Activated CD4-positive, alpha-beta T cell treated with anti-CD3 and anti-CD28 coated beads for 24 hours (primary cell): Measurements from ENCODE around the gene PPIG.
"Not testable (repeated sequence)": the region's sequence is repeated elsewhere in the genome, so short reads cannot be mapped to it uniquely, and the experiment has no call there.

Experiments used
- DNase-seq, 2 donors: peaks; one replicate each; pipeline ENCODE4 v3.0.0-alpha.2; 2020; ENCODE audit warnings: low read depth in 2 of 2

The PPIG gene

DNA sequence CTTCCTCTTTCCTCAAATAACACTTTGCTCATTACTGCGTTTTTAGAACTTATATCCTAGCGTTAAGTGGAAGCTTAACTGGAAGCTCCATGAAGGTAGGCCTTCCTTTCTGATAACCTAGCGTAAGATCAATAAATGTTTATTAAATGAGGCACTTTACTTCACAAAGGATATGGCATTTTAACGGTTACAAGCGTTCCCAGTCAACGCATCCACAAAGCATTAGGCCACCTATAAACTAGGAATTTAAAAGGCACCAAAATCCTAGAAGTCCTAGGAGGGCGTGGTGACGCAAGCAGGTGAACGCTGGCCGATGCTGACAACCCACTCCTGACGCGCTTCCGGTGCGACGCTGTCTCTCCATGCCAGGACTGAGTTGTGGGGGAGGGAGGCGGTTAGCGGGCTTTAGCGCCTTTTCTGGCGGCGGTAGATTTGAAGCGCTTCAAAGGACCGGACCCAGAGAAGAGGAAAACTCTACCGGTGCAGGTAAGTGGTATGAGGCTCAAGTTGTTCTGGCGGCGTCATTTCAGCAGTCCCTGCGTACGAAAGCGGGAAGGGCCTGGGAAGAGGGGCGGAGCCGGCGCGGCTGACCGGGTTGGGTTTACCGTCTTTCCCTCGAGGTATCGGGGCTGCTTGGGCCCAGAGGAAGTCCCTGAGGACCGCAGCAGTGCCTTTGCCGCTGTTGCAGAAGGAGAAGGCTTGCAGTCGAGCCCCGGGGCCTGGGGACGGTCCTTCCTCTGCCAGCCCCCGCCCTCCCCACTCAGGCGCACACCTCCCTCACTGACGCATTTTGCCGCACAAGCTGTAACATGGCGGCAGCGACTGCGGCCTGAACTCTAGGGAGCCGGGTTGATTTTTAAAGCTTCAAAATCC lies at the start of gene PPIG:
PPIG (plus strand) TSS at position 347 of the 873 bp plus-strand sequence. CDS start 19,691 bp downstream, outside the sequence.
- peak; percentile 71 to 81 for DNase-seq

DNA sequence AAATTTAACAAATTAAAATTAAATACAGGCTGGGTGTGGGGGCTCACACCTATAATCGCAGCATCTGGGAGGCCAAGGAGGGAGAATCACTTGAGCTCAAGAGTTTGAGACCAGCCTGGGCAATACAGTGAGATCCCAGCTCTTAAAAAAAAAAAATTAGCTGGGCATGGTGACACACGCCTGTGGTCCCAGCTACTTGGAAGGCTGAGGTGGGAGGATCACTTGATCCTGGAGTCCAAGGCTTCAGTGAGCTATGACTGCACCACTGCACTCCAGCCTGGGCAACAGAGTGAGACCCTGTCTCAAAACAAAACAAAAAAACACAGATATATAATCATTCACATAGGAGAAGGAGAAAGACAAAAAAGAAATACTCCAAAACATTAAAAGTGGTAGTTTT lies 44.7 kb upstream of the PPIG start:
- not testable (repeated sequence) for DNase-seq

DNA sequence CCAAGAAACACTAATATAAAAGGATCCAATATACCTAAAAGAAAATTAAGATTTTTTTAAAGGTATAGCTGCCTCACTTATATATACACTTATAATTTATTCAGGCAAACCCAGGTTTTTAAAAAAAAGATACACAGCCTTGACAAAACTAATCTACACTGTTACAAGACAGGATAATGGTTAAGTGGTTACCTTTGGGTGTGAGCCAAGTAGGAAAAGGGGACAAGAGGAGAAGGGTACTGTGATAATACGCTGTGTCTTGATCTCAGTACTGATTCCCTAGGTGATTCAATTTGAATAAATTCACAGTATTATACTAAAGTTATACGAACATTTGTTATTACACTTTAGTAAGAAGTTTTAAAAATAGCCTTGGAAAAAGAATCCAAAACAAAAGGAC lies 44.0 kb upstream of the PPIG start:
- DNase-seq, result no peak

DNA sequence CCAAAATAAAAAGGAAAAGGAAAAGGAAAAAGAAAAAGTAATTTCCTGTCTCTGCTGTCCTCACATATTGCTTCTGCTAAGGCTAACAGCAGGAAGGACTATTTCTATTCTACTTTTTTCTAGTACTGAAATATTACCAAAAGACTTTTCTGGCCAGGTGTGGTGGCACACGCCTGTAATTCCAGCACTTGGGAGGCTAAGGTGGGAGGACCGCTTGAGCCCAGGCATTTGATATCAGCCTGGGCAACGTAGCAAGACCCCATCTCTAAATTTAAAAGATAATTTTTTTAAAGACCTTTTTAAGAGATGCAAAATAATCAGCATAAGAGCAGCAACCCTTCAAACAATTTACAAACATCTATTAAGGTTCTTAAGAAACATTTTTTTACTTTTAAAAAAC lies 41.7 kb upstream of the PPIG start:
- no peak for DNase-seq

DNA sequence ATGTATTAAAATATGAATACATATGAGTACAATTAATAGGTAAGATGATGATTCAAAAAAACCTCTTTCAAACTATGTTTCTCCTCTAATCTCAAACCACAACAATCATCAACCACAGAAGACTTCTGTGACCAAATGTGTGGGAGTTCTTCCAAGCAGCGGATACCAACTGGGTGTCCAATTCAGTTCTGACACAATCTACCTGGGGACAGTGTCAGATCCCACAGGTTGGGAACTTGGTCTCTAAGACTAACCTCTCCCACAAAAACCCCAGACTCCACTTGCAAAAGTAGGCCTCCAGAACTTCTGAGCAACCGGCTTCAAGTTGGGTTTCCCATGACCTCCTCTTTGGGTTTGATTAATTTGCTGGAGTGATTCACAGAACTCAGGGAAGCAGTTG lies 37.4 kb upstream of the PPIG start:
- no peak for DNase-seq

DNA sequence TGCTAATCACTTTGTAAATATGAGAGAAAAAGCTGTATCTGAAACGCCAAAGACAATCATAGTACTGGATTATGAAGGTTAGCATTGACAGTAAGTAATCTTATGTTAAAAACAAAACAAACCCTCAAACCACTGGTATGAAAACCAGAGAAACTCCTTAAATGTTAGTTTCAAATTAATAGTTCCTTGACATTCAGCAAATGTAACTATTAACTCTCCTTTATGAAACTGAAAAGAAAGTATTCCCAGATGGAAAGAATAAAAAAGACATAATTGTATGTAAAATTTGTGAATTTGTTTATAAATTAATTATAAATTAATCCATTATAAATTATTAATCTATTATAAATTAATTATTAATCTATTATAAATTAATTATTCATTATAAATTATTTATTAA lies 22.8 kb upstream of the PPIG start:
- DNase-seq, result no peak

DNA sequence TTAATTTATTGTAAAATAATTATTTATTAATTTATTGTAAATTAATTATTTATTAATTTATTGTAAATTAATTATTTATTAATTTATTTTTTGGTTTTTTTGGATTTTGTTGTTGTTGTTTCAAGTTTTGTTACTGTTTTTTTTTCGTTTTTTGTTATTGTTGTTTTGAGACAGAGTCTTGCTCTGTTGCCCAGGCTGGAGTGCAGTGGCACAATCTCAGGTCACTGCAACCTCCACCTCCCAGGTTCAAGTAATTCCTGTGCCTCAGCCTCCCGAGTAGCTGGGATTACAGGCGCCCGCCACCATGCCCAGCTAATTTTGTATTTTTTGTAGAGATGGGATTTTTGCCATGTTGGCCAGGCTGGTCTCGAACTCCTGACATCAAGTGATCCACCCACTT lies 22.1 kb upstream of the PPIG start:
- DNase-seq, result not testable (repeated sequence)

DNA sequence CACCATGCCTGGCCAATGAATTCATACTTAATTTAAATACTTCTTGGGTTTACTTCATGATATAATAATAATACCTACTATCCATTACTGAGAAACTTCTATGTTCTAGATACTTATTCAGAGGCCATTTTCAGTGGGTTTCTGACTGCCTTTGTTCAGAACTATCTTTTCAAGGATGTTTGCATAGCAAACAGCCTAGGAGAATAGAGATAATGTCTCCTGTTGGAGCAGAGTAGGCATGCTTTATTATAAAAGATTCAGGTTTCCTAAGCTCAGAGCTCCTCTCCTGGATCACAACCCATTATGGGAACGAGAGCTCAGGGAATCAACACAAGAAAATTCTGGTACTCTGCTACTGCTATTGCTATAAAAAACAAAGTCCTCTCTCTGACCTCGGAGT lies 21.6 kb upstream of the PPIG start:
- DNase-seq, result no peak

DNA sequence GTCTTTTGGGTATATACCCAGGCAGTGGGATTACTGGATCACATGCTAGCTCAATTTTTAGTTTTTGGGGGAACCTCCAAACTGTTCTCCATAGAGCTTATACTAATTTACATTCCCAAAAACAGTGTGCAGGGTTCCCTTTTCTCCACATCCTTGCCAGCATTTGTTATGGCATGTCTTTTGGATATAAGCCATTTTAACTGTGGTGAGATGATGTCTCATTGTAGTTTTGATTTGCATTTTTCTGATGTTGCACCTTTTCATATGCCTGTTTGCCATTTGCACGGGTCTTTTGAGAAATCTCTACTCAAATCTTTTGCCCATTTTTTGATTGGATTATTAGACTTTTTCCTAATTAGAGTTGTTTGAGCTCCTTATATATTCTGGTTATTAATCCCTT lies 18.5 kb upstream of the PPIG start:
- DNase-seq, result no peak

DNA sequence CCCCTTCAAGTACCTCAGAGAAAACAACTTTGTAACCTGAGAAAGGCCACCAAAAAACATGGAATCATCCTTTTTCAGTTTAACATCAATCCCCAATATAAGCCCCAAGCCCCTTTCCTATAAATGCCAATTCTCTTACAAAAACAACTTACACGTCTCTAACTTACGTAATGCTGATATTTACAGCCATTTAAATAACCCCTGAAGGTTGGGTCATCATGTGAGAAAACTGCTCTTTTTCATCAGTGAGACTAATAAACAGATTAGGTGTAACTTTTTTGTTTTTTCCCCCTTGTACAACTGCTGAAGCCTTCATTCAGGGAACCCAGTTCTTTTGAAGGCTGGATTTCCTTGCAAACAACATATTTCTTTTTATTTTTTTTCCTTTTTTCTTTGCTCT lies 14.2 kb upstream of the PPIG start:
- no peak for DNase-seq

DNA sequence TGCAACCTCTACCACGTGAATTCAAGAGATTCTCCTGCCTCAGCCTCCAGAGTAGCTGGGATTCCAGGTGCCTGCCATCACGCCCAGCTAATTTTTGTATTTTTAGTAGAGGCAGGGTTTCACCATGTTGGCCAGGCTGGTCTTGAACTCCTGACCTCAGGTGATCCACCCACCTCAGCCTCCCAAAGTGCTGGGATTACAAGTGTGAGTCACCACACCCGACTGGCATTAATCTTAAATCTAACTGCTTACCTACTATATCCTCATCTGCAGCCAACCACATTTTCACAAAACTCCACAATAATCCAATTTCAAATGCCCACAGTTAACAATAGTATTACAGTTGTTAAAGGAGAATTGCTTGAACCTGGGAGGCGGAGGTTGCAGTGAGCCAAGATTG lies 13.4 kb upstream of the PPIG start:
- not testable (repeated sequence) for DNase-seq

DNA sequence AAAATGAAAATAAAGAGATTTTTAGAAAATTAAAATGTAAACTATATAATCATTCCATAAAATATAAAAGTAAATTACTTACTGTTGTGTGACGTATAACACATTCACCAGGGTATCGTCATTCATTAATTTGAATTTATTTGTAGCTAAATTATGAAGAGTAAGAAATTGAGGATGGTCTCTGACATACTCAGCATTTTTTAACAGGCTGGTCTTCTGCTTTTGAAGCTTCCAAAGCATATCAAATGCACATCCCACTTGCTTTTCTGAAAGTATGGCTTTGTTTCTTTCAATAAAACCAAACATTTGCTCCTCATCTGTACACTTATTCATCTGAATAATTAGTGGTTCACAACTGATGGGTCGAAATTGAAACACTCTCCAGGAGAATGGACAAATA lies 12.6 kb upstream of the PPIG start:
- DNase-seq, result no peak

DNA sequence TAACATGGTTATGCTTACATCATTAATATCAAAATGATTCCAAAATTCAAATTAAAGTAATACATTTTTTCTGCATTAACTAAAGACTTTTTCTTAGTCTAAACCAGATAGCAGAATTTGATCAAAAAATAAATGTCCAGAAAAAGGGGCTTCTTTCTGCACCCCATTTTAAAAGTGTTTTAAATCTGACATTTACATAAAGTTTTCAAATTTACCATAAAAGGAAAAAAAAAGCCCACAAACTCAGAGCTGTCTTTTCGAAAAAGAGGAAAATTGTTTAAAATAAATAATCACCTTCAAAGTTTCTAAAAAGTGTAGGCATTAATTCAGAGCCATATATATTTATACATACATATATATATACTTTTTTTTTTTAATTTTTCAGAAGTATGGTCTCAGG lies 12.0 kb upstream of the PPIG start:
- no peak for DNase-seq

DNA sequence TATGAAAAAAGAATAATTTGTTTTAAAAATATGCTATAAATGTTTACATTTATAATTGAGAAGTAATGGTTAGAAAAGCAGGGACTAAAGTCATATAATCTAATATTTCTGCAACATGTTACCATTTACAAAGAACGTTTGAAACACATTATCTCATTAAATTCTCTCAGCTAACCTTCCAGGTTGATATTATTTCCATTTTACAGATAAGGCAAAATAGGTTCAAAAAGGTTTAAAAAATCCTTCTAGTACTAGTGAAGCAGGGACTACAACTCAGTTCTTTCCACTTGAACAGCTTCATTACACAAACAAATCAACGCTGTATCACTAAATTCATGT lies 11.4 kb upstream of the PPIG start:
- no peak for DNase-seq

DNA sequence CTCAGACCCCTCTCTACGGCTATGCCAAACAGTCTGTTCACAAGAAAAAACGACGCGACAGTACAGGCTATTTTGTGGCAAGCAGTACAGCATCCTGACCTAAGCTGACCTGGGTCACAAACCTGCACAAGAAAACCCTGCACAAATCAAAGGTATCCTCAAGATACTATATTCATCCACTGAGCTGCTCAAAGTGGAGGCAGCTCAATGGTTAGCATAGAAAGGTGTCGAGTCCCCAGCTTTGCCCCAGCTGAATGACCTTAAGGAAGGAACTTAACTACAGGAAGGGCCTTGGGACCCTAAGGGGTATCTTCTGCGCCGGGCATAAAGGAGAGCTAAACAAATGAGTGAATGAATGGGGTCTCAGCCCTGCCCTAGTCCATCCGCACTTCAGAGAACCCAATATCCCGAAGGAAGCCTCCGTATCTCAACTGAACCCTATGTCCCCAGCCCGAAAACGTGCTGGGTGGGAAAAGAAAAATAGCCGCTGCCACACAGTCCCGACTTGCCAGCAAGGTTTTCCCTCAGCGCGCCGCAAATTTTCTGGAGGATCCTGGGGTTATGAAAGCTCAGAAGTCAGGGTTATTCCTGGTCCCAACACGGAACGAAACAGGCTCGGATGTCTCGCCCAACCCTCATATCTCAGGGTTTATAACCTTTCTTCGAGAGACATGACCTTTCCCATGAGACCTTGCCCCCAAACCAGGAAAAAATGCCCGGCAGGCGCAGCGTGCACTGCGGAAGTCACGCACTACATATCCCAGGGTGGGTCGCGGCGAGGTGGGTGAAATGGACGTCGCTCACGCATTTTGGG lies 10.8 kb upstream of the PPIG start, which contains the start of gene FASTKD1:
FASTKD1 (minus strand) TSS at position 706 of the 814 bp plus-strand sequence. CDS start 1,836 bp downstream, outside the sequence.
- peak; percentile 79 to 82 for DNase-seq

DNA sequence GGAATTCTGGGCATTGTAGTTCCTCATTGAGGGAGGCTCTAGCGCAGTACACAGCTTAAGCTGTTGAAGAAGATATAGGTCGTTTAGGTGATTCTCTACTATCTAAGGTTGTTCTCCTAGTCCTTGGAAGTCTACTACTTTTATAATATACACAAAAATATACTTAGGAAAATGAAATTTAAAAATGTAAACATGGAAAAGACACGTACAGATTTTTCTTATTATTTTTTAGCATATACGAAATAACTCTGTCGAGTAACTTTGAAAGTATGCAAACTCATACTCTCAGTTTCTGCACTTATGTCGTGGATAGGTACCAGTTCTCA lies 10.2 kb upstream of the PPIG start:
- no peak for DNase-seq

DNA sequence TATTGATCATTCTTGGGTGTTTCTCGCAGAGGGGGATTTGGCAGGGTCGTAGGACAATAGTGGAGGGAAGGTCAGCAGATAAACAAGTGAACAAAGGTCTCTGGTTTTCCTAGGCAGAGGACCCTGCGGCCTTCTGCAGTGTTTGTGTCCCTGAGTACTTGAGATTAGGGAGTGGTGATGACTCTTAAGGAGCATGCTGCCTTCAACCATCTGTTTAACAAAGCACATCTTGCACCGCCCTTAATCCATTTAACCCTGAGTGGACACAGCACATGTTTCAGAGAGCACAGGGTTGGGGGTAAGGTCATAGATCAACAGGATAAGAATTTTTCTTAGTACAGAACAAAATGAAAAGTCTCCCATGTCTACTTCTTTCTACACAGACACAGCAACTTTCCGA lies 9.6 kb upstream of the PPIG start:
- not testable (repeated sequence) for DNase-seq

DNA sequence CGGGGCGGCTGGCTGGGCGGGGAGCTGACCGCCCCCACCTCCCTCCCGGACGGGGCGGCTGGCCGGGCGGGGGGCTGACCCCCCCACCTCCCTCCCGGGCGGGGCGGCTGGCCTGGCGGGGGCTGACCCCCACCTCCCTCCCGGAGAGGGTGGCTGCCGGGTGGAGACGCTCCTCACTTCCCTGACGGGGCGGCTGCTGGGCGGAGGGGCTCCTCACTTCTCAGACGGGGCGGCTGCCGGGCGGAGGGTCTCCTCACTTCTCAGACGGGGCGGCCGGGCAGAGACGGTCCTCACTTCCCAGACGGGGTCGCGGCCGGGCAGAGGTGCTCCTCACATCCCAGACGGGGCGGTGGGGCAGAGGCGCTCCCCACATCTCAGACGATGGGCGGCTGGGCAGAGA lies 8.9 kb upstream of the PPIG start:
- not testable (repeated sequence) for DNase-seq

DNA sequence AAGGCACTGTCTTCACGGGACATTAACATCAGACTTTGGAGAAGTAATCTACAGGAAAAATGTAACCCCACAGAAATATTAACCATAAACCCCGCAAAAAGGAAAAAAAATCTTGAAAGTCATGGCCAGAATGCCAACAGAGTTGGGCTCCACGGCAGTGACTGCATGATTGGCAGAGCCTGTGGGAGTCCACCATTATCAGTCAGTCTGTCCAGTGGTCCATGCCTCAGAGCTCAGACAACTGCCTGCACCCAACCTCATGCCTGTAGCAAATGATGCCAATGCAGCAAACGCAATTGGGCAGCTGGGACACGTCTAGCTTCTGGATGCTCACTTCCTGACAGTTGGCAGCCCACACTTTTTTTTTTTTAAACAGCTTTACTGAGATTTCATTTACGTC lies 5.1 kb upstream of the PPIG start:
- no peak for DNase-seq

DNA sequence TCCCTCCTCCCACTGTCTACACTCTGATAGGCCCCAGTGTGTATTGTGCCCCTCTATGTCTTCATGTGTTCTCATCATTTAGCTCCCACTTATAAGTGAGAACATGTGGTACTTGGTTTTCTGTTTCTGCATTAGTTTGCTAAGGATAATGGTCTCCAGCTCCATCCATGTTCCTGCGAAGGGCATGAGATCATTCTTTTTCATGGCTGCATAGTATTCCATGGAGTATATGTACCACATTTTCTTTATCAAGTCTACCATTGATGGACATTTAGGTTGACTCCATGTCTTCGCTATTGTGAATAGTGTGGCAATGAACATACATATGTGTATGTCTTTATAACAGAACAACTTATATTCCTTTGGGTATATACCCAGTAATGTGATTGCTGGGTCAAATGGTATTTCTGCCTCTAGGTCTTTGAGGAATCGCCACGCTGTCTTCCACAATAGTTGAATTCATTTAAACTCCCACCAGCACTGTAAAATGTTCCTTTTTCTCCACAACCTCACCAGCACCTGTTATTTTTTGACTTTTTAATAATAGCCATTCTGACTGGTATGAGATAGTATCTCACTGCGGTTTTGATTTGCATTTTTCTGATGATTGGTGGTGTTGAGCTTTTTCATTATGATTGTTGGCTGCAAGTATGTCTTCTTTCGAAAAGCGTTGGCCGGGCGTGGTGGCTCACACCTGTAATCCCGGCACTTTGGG lies 1.4 kb upstream of the PPIG start:
- not testable (repeated sequence) for DNase-seq

DNA sequence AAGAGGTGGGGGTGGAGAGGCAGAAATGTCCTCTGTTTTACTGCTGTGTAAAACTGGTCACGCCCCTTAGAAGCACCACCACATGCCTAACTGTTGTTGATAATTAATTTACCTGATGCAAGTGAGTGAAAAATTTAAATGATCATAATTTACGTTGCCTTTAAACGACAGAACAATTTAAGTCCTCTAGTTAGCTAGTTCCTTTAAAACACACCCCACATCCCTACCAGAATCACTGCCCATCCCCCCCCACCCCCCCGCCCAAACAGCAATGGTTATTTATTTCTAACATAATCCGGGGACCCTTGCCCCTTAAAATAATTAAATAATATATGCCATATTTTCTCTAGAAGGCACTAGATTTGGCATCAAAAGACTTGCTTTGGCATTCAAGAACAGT lies 633 bp upstream of the PPIG start:
- DNase-seq, result no peak

DNA sequence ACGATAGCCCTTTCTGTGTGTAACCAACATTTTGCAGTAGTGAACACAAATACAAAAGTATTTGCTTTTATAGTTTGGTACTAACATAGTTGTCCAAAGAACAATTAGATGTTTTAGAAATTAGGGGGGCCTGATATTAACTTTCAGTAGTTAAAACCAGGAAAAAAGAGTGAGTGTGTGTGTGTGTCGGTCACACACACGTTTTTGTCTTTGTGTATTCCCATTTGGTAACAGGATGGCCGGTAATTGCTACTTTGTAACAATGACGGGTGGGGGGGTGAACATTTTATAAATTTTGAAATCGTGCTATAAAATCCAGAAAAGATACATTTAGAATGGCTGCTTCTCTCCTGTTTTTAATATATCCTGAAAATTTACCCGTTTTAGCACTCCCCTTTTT lies 1.5 kb downstream of the PPIG start:
- DNase-seq, result no peak
